Endodermal cell (in vitro differentiated cells): Measurements from ENCODE around the gene MAP4K3. TPM values are rescaled to one million over a fixed set of nuclear protein-coding genes. Genes with fewer than 3 reads are reported as not detected.
A peak's percentile ranks its signal among the peaks of the same experiment; 100 is the strongest.

Experiments
- DNase-seq: peaks from one replicate; pipeline ENCODE4 v3.0.0-alpha.2; 2017
- H3K27ac ChIP-seq: 2 replicates; pipeline ENCODE4 v1.5.1; 2013; ENCODE audit warnings: mild to moderate bottlenecking, low read depth, low read length, moderate library complexity
- H3K27me3 ChIP-seq: 2 replicates; pipeline ENCODE4 v1.6.1; 2013; ENCODE audit warnings: mild to moderate bottlenecking, low read length, moderate library complexity; ENCODE audit not compliant: insufficient read depth, control insufficient read depth, poor library complexity, severe bottlenecking
- H3K36me3 ChIP-seq: 2 replicates; pipeline ENCODE4 v1.7.0; 2013; ENCODE audit warnings: mild to moderate bottlenecking, low read length, moderate library complexity; ENCODE audit not compliant: control insufficient read depth, insufficient read depth
- H3K4me1 ChIP-seq: one replicate; pipeline ENCODE4 v1.7.0; 2013; ENCODE audit warnings: low read length; ENCODE audit not compliant: control insufficient read depth, insufficient read depth
- H3K4me3 ChIP-seq: 2 replicates; pipeline ENCODE4 v1.5.1; 2013; ENCODE audit warnings: mild to moderate bottlenecking, low read length, moderate library complexity
- H3K9ac ChIP-seq: 2 replicates; pipeline ENCODE4 v1.6.1; 2013; ENCODE audit warnings: mild to moderate bottlenecking, low read length, moderate library complexity; ENCODE audit not compliant: poor library complexity, severe bottlenecking; ENCODE audit errors: extremely low read depth
- H3K9me3 ChIP-seq: 2 replicates; pipeline ENCODE4 v1.6.1; 2013; ENCODE audit warnings: mild to moderate bottlenecking, low read length, moderate library complexity; ENCODE audit not compliant: control insufficient read depth
- H3K27ac Mint-ChIP-seq: 2 replicates; pipeline ENCODE4 v1.8.0; 2020; ENCODE audit warnings: mixed read lengths
- H3K27me3 Mint-ChIP-seq: 2 replicates; pipeline ENCODE4 v1.8.0; 2021; ENCODE audit warnings: mild to moderate bottlenecking, mixed read lengths; ENCODE audit not compliant: insufficient read depth
- H3K36me3 Mint-ChIP-seq: 2 replicates; pipeline ENCODE4 v1.8.0; 2020; ENCODE audit warnings: low read depth, mixed read lengths
- H3K4me1 Mint-ChIP-seq: 2 replicates; pipeline ENCODE4 v1.8.0; 2020; ENCODE audit warnings: mixed read lengths
- H3K4me3 Mint-ChIP-seq: 2 replicates; pipeline ENCODE4 v1.8.0; 2020; ENCODE audit warnings: mild to moderate bottlenecking, moderate library complexity, mixed read lengths
- H3K9me3 Mint-ChIP-seq: 2 replicates; pipeline ENCODE4 v1.8.0; 2020; ENCODE audit warnings: mild to moderate bottlenecking, mixed read lengths
- CTCF ChIP-seq: fragments of 200-600 bp; sonication (generic); conservative IDR thresholded peaks from 2 replicates; pipeline ENCODE4 v1.5.0; 2021; ENCODE audit warnings: antibody characterized with exemption, mild to moderate bottlenecking
- WGBS, 2 experiments: methylation state at CpG; one replicate each; pipeline versions ENCODE4 v1.1.5 to v1.1.7; 2013; ENCODE audit warnings: missing lambda C conversion rate in 2 of 2, mixed read lengths in 1 of 2; ENCODE audit not compliant: insufficient coverage in 1 of 2, insufficient read length in 1 of 2; 5-methylcytosine and 5-hydroxymethylcytosine counted together
- total RNA-seq, 2 donors: library from RNA; stranded (reverse); fragmentation: NEBNext Ultra II Directional in 1 of 2; extraction: Animal tissue kit (Norgen Biotek cat#: 25700) in 1 of 2; gene quantifications; 2 replicates in 1 of 2; 3 replicates in 1 of 2; pipeline ENCODE4 v1.2.1, GENCODE V29; 2021

MAP4K3 gene
- total RNA-seq, 2 donors from 2014 or later: 39.1 to 45.5 TPM

- Histone ChIP-seq H3K27ac (peak overlapping the region; percentile 80), H3K4me3 (peak overlapping the region; percentile 93), H3K27me3 (no peaks in the 10 kb centered on the region), H3K4me1 (peaks cover 9% of the 10 kb centered on the region), H3K9ac (peak overlapping the region; percentile 66), H3K9me3 (no peaks in the 10 kb centered on the region), H3K36me3 (no peaks in the 10 kb centered on the region)
- Mint-ChIP-seq H3K27me3 (no peaks in the 10 kb centered on the region), H3K36me3 (no peaks in the 10 kb centered on the region), H3K27ac (peak overlapping the region; percentile 94), H3K4me3 (peak overlapping the region; percentile 89), H3K4me1 (peaks cover 52% of the 10 kb centered on the region), H3K9me3 (no peaks in the 10 kb centered on the region)
- no peak for DNase-seq
- no peak for TF ChIP-seq CTCF
- 4 to 5% methylated on average over 10 to 17 of the region's 17 CpGs for WGBS, 2 experiments
These were observed 1.1 kb downstream of the MAP4K3 start for GRCh38 chr2:39435741-39436591.

- Histone ChIP-seq H3K4me1 (peaks cover 9% of the 10 kb centered on the region), H3K9ac (peak overlapping the region; percentile 66), H3K4me3 (peak overlapping the region; percentile 93), H3K9me3 (no peaks in the 10 kb centered on the region), H3K36me3 (no peaks in the 10 kb centered on the region), H3K27ac (no peak overlapping the region), H3K27me3 (no peaks in the 10 kb centered on the region)
- no peak for TF ChIP-seq CTCF
- no peak overlapping the region for H3K27ac Mint-ChIP-seq
- H3K9me3 Mint-ChIP-seq: no peaks in the 10 kb centered on the region
- no peaks in the 10 kb centered on the region for H3K36me3 Mint-ChIP-seq
- no peaks in the 10 kb centered on the region for H3K27me3 Mint-ChIP-seq
- H3K4me3 Mint-ChIP-seq: peak overlapping the region; percentile 89
- peaks cover 52% of the 10 kb centered on the region for H3K4me1 Mint-ChIP-seq
- DNase-seq: no peak
- WGBS, 2 experiments: 20 to 39% methylated on average over 4 to 8 of the region's 8 CpGs
These were observed 1.9 kb downstream of the MAP4K3 start for GRCh38 chr2:39435234-39435633.

- peak overlapping the region; percentile 93 for H3K4me3 ChIP-seq
- Mint-ChIP-seq H3K4me3 (no peak overlapping the region), H3K9me3 (no peaks in the 10 kb centered on the region), H3K36me3 (peaks cover 2% of the 10 kb centered on the region), H3K4me1 (peaks cover 47% of the 10 kb centered on the region), H3K27ac (no peak overlapping the region), H3K27me3 (no peaks in the 10 kb centered on the region)
- H3K9me3 ChIP-seq: no peaks in the 10 kb centered on the region
- no peak overlapping the region for H3K9ac ChIP-seq
- H3K4me1 ChIP-seq: peaks cover 6% of the 10 kb centered on the region
- no peak overlapping the region for H3K27ac ChIP-seq
- no peak for TF ChIP-seq CTCF
- no peaks in the 10 kb centered on the region for H3K36me3 ChIP-seq
- WGBS, 2 experiments: 84% methylated on average over 1 of the region's 1 CpG; no CpG with 5 or more reads in 1 of the 2 experiments
- H3K27me3 ChIP-seq: no peaks in the 10 kb centered on the region
- no peak for DNase-seq
These were observed 2.7 kb downstream of the MAP4K3 start for GRCh38 chr2:39434233-39434897.
